Liver (tissue), 2 donors: ENCODE results near the gene MRFAP1.

Experiments
- EGR1 ChIP-seq, 2 donors: IDR thresholded peaks; 2 replicates each; pipeline ENCODE4 v1.6.1; 2016 to 2018; ENCODE audit warnings: antibody characterized with exemption in 2 of 2, low read depth in 2 of 2
- TF ChIP-seq, protein P1 (sequence below): IDR thresholded peaks from 2 replicates; pipeline ENCODE4 v1.6.1; 2016; ENCODE audit warnings: antibody characterized with exemption
- donor health status: healthy.

DNA sequence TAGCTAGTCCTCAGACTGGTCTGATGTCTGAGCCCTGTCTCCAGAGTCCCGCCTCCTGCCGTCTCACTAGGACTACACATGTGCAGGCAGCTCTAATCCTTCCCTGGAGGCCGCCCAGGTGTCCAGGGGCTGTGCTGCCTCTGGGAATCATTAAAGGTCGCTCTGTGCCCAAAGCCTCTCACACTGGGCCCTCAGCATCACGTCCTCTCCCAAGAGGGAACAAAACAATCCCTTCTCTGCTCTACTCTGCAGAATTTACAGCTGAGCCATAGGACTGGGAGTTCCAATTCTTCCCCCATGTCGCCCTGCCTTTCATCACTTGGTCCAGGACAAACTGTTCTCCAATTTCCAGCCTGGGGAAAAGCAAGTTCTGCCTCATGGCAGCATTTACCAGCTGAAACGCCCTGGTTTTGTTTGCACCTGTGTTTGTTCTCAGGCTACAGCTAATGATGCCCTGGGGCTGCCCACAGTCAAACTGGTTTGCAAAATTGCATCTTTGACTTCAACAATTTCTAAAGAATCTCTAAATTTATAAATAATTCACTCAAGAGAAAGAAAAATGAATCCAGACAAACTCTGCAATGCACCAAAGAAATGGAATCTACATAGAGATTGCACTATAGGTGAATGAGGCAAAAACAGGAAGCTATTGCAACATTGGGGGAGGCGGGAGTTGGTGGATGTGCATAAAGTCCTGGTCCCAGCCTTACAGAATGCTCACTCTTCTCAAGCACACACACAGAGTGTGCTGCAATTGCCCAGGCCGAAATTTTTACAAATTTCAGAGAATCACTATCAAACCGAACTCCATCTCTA, 7.2 kb upstream of the MRFAP1 start:
- TF ChIP-seq EGR1 (IDR thresholded peaks at IDR 0.05; ENCODE audit: low read depth in 2 of 2), result no peak
- TF ChIP-seq, protein P1, sequence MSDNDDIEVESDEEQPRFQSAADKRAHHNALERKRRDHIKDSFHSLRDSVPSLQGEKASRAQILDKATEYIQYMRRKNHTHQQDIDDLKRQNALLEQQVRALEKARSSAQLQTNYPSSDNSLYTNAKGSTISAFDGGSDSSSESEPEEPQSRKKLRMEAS, result no peak
